HG03432 (cell line): ENCODE measurements around the gene MT1F.

Experiments used
- ATAC-seq: cut with Tn5 transposase; IDR thresholded peaks from one replicate; pipeline ENCODE4 v1.9.1; 2021; ENCODE audit warnings: mild to moderate bottlenecking, moderate library complexity; ENCODE audit not compliant: unreplicated experiment

Gene MT1F

DNA sequence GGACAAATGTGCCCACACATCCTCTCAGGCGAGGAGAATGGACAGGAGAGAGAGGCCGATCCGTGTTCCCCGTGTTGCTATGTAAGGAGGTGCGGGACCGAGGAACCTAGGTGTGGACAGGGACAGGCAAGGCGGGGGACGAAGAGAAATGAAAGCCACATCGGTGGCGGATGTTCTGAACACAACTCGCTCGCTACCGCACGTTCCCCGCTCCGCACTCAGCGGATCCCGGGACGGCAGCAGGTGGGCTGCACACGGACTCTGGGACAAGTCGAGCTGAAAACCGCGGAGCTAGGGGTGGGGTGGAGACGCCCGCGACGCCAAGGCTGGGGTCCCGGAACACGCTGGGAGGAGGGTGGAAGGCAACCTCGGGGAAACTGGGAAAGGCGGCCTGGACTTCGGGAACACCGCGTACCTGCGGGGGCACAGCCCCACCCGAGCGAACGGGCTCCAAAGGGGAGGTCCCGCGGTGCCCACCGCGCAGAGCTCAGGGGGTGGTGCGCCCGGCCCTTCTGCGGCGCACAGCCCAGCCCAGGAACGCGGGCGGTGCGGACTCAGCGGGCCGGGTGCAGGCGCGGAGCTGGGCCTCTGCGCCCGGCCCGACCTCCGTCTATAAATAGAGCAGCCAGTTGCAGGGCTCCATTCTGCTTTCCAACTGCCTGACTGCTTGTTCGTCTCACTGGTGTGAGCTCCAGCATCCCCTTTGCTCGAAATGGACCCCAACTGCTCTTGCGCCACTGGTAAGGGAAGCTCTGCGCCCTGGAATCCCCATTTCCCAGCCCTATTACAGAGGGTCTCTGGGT lies 32.4 kb upstream of the MT1F start, which contains the start of gene MT1E:
MT1E (plus strand) TSS at position 642 of the 803 bp plus-strand sequence; CDS start at position 713, 71 bp downstream.
- peak; percentile 58 for ATAC-seq

DNA sequence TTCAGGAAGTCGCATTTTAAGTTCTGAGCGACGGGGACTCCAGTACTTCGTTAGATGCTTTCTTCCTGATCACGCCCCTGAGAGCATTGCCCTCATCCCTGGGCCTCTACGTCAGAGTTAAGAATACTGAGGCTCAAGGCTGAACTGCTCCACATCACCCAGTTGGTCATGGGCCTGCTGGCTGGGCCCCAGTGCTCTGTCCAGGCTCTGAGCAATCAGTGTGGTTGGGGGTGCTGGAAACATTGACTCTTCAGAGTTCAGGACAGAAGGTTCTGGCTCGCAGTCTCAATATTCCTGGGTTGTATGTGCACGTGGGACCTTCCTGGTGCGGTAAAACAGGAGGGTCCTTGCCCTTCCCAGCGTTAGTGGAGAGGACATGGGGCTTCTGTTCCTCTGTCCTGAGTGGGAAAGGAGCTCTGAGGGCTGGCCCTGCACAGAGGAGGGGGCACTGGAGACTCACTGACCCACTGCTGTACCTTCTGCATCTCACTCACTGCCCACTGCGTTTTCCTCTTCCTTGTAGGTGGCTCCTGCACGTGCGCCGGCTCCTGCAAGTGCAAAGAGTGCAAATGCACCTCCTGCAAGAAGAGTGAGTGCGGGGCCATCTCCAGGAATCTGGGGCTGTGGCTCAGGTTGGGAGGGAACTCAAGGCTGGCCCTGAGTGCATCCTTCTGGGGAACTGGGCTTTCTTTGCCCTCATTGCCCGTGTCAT lies 31.7 kb upstream of the MT1F start:
- peak; percentile 10 for ATAC-seq

DNA sequence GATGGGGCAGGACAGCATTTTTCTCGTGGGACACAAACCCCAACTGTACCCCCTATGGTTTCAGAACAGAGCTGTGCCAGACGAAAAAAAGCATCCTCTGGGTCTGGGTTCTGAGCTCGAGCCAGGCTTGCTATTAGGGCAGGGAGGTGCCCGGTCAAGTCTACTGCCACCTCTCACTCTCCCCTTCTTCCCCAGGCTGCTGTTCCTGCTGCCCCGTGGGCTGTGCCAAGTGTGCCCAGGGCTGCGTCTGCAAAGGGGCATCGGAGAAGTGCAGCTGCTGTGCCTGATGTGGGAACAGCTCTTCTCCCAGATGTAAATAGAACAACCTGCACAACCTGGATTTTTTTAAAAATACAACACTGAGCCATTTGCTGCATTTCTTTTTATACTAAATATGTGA lies 31.1 kb upstream of the MT1F start:
- no peak for ATAC-seq

DNA sequence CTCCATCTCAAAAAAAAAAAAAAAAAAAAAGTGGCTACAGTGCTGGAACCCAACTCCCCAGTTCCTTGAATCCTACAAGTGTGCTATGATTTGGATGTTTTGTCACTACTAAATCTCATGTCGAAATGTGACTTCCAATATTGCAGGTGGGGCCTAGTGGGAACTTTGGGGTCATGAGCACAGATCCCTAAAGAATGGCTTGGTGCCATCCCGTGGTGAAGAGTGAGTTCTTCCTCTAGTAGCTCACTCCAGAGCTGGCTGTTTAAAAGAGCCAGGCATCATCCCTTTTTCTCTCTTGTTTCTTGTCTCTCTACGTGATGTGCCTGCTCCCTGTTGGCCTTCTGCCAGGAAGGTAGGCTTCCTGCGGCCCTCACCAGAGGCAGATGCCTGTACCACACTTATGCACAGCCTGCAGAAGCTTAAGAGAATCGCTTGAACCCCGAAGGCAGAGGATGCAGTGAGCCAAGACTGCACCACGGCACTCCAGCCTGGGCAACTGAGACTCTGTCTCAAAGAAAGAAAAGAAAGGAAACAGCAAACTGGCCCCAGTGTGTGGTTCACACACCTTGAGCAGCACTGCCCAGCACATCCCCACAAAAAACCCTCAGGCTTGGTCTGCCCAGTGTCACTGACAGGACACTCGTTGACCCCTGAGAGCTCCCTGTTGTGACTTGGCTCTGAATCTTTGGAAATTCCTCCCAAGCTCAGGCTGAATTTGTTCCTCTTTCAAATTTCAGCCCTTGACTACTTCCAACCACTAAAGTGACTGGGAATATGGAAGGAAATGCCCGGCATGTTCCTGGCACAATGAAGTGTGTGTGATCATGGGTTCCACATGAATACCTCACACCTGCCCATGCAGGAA lies 29.0 kb upstream of the MT1F start:
- no peak for ATAC-seq

DNA sequence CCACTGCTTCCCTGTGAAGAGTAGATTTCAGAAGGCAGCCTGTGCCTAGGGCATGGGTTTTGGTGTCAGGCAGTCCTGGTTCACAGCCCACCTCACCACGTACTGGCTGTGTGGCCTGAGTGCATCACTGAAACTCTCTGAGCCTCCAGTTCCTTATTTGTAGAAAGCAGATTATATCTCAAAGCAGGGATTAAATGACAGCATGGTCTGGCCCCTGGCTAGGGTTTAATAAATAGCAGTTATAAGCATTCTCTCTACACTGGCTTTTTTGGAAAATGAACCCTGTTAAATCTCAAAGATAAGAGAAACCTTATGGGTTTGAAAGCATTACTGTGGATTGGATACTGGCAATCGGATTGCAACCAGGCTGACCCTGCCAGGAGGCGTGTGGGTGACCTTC lies 28.2 kb upstream of the MT1F start:
- peak; percentile 3 for ATAC-seq

DNA sequence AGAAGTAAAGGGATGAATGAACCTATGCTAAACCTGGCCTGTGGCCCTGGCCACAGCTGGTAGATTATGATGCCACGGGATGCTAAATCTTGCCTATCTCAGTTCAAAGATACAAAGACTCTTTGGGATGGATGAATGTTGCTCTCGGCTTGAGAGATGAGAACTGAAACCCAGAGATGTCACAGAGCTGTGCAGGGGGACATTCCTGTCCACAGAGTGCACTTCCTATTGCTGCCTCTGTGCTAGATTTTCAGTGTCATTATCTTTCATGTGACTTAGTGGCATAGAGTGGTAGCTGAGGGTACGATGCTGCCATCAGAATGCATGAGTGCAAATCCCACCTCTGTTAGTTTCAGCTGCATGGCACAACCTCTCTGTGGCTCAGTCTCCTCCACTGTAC lies 27.6 kb upstream of the MT1F start:
- ATAC-seq, result peak; percentile 82

DNA sequence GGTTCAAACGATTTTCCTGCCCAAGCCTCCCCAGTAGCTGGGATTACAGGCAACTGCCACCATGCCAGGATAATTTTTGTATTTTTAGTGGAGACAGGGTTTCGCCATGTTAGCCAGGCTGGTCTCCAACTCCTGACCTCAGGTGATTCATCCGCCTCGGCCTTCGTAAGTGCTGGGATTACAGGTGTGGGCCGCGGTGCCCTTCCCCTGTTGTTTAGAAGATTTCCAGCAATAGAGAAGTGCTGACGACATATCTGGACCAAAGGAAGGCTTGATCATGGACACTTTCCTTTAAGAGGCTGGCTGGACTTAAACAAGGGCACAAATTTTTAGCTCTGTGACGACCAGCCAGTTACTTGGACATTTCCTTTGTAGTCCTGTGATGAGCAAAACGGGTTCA lies 26.6 kb upstream of the MT1F start:
- no peak for ATAC-seq

DNA sequence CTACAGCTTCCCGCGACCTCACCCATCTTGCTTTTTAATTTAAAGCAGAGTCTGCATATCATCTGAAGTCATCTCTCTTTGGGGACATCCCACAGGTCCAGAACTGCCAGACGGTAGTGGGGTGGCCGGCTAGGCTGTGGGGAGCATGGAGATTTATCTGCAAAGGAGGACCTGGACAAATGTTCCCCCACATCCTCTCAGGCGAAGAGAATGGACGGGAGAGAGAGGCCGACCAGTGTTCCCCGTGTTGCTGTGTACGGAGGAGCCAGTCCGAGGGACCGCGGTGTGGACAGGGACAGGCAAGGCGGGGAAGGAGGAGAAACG lies 26.0 kb upstream of the MT1F start:
- no peak for ATAC-seq

DNA sequence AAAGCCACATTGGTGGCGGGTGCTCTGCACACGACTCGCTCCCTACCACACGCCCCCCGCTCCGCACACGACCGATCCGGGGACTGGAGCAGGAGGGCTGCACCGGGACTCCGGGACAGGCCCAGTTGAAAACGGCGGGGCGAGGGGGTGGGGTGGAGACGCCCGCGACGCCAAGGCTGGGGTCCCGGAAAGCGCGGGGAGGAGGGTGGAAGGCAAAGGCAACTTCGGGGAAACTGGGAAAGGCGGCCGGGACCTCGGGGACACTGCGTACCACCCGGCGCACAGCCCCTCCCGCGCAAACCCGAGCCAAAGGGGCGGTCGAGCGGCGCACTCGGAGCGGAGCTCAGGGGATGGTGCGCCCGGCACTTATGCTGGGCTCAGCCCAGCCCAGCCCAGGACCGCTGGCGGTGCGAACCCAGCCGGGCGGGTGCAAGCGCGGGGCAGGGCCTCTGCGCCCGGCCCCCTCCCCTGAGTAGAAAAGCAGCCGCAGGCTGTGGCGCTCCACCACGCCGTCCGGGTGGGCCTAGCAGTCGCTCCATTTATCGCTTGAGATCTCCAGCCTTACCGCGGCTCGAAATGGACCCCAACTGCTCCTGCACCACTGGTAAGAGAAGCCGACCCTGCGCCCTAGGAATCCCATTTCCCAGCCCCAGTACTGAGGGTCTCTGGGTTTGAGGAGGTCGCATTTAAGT lies 25.5 kb upstream of the MT1F start, which contains the start of gene MT1M:
MT1M (plus strand) TSS at position 504 of the 692 bp plus-strand sequence; CDS start at position 577, 73 bp downstream.
- no peak for ATAC-seq

DNA sequence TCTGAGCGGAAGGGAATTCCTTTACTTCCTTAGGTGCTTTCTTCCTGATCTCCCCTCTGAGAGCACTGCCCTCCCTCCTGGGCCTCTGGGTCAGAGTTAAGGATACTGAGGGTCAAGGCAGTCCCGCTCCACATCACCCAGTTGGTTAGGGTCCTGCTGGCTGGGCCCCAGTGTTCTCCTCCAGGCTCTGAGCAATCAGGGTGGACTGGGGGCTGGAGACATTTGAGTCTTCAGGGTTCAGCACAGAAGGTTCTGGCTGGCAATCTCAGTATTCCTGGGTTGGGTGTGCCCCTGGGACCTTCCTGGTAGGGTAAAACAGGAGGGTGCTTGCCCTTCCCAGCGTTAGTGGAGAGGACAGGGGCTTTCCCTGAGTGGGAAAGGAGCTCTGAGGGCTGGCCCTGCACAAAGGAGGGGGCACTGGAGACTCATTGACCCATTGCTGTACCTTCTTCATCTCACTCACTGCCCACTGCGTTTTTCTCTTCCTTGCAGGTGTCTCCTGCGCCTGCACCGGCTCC lies 24.9 kb upstream of the MT1F start:
- ATAC-seq, result no peak

DNA sequence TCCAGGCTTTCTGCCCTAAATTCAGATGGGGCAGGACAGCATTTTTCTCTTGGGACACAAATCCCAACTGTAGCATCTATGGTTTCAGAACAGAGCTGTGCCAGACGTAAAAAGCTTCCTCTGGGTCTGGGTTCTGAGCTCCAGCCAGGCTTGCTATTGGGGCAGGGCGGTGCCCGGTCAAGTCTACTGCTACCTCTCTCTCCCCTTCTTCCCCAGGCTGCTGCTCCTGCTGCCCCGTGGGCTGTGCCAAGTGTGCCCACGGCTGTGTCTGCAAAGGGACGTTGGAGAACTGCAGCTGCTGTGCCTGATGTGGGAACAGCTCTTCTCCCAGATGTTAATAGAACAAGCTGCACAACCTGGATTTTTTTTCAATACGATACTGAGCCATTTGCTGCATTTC lies 24.2 kb upstream of the MT1F start:
- ATAC-seq, result no peak

DNA sequence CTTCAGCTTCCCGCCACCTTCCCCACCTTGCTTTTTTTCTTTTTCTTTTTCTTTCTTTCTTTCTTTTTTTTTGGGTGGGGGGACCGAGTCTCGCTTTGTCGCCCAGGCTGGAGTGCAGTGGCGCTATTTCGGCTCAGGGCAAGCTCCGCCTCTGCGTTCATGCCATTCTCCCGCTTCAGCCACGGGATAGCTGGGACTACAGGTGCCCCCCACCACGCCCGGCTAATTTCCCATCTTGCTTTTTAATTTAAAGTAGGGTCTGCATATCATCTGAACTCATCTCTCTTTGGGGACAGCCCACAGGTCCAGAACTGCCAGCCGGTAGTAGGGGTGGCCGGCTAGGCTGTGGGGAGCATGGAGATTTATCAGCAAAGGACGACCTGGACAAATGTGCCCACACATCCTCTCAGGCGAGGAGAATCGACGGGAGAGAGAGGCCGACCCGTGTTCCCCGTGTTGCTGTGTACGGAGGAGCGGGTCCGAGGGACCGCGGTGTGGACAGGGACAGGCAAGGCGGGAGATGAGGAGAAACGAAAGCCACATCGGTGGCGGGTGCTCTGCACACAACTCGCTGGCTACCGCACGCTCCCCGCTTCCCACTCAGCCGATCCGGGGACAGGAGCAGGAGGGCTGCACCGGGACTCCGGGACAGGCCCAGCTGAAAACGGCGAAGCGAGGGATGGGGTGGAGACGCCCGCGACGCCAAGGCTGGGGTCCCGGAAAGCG lies 22.9 kb upstream of the MT1F start:
- no peak for ATAC-seq

DNA sequence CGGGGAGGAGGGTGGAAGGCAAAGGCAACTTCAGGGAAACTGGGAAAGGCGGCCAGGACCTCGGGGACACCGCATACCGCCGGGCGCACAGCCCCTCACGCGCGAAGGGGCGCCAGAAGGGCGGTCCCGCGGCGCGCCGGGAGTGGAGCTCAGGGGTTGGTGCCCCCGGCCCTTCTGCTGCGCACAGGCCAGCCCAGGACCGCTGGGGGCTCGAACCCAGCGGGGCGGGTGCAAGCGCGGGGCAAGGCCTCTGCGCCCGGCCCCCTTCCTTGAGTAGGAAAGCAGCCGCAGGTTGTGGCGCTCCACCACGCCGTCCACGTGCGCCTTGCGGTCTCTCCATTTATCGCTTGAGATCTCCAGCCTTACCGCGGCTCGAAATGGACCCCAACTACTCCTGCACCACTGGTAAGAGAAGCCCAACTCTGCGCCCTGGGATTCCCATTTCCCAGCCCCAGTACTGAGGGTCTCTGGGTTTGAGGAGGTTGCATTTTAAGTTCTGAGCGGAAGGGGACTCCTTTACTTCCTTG lies 22.3 kb upstream of the MT1F start:
- ATAC-seq, result no peak

DNA sequence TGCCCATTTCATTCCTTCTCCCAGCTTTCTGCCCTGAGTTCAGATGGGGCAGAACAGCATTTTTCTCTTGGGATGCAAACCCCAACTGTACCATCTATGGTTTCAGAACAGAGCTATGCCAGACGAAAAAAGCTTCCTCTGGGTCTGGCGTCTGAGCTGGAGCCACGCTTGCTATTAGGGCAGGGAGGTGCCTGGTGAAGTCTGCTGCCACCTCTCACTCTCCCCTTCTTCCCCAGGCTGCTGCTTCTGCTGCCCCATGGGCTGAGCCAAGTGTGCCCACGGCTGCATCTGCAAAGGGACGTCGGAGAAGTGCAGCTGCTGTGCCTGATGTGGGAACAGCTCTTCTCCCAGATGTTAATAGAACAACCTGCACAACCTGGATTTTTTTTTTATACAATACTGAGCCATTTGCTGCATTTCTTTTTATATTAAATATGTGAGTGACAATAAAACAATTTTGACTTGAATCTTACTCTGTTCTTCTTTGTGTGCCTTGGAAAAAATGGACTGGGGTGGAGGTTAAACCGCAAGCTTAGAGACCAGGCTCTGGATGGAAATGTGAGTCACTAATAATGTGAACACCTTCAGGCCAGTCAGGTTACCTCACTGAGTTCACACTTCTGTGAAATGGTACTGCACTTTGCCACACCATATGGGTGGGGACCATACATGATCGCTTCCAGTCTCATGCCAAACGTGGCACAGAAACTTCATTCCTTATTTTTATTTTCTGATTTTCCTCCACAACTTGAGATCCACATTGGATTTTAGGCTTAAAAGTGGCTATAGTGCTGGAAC lies 20.9 kb upstream of the MT1F start:
- ATAC-seq, result no peak

DNA sequence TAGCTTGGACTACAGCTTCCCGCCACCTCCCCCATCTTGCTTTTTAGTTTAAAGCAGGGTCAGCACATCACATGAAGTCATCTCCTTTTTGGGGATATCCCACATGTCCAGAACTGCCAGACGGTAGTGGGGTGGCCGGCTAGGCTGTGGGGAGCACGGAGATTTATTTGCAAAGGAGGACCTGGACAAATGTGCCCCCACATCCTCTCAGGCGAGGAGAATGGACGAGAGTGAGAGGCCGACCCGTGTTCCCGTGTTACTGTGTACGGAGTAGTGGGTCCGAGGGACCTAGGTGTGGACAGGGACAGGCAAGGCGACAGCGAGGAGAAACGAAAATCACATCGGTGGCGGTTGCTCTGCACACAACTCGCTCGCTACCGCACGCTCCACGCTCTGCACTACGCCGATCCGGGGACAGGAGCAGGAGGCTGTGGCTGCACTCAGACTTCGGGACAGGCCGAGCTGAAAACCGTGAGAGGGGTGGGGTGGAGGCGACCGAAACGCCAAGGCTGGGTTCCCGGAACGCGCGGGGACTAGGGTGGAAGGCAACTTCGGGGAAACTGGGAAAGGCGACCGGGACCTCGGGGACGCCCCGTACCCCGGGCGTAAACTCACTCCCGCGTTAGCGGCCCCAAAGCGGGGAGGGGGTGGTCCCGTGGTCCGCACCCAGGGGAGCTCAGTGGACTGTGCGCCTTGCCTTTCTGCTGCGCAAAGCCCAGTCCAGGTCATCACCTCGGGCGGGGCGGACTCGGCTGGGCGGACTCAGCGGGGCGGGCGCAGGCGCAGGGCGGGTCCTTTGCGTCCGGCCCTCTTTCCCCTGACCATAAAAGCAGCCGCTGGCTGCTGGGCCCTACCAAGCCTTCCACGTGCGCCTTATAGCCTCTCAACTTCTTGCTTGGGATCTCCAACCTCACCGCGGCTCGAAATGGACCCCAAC lies 19.7 kb upstream of the MT1F start, which contains the start of gene MT1A:
MT1A (plus strand) TSS at position 853 of the 937 bp plus-strand sequence; CDS start at position 926, 73 bp downstream.
- no peak for ATAC-seq

DNA sequence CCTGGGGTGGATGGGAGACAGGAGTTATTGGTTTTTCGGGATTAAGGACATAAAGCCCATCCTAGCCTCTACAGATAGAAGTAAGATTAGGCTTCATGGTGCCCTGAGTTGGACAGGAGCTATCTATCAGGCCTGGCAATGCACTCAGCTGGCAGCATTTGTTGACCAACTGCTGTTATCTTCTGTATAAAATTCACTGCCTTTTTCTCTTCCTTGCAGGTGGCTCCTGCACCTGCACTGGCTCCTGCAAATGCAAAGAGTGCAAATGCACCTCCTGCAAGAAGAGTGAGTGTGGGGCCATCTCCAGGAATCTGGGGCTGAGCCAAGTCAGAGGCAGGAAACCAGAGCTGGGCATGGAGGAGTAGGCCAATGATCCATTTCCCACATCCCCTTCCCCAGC lies 18.7 kb upstream of the MT1F start:
- no peak for ATAC-seq

DNA sequence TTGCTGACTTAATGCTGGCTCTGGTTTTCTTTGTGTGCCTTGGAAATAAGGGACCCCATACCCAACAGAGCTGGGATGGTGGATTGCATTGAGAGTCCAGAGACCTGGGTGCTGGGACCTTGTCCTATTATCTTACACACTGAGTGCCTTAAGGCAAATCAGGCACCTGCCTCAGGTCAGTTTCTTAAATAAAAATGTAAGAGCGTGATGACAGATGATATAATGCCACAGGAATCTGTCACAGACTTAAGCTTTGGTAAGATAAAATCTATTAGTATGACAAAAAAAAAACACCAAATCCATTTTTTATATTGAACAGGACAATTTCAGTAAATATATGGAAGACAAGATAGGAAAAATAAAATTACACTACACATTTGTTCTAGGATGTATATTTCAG lies 17.7 kb upstream of the MT1F start:
- no peak for ATAC-seq

DNA sequence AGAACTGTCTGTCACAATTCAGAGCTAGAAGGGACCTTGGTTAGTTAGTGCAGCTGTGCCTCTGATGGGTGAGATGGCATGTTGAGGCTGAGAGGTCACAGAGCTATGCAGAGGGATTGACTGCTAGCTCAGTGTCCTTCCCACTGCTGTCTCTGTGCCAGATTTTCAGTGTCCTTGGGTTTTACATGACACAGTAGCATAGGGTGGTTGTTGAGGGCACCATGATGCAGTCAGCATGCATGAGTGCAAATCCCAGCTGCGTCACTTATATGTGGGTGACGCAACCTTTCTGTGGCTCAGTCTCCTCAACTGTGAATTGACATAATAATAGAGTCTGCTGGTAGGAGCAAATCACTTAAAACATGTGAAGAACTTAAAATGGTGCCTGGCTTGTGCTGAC lies 16.6 kb upstream of the MT1F start:
- ATAC-seq, result no peak
